ENCODE results near the gene SLC22A31.

The SLC22A31 gene

DNA sequence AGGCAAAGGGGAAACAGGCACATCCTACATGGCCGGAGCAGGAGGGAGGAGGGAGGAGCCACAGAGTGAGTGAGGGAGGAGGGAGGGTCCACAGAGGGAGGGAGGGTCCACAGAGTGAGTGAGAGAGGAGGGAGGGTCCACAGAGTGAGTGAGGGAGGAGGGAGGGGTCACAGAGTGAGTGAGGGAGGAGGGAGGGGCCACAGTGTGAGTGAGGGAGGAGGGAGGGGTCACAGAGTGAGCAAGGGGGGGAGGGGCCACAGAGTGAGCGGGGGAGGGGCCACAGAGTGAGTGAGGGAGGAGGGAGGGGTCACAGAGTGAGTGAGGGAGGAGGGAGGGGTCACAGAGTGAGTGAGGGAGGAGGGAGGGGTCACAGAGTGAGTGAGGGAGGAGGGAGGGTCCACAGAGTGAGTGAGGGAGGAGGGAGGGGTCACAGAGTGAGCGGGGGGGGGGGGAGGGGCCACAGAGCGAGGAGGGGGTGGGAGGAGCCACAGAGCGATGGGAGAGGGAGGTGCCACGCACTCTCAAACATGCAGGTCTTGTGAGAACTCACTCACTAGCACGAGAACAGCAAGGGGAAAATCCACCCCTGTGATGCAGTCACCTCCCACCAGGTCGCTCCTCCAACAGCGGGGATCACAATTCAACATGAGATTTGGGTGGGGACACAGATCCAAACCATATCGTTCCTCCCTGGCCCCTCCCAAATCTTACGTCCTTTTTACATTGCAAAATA, 53.1 kb downstream of the SLC22A31 start:
- Histone ChIP-seq H3K36me3 (ENCODE audit: control insufficient read depth in 1 of 2, insufficient read depth in 2 of 2, low read length in 2 of 2) (peaks cover 35 to 67% of the 10 kb centered on the region in 2 donors), H3K4me3 (ENCODE audit: low read depth in 1 of 2, low read length in 2 of 2) (no peak overlapping the region), H3K27me3 (ENCODE audit: low read depth, low read length) (no peaks in the 10 kb centered on the region), H3K9me3 (ENCODE audit: control insufficient read depth in 1 of 2, low read length in 2 of 2) (peaks cover 0 to 3% of the 10 kb centered on the region in 2 donors), H3K27ac (ENCODE audit: low read length) (no peak overlapping the region), H3K4me1 (ENCODE audit: control insufficient read depth in 1 of 2, insufficient read depth in 2 of 2, low read length in 2 of 2) (no peaks in the 10 kb centered on the region)

DNA sequence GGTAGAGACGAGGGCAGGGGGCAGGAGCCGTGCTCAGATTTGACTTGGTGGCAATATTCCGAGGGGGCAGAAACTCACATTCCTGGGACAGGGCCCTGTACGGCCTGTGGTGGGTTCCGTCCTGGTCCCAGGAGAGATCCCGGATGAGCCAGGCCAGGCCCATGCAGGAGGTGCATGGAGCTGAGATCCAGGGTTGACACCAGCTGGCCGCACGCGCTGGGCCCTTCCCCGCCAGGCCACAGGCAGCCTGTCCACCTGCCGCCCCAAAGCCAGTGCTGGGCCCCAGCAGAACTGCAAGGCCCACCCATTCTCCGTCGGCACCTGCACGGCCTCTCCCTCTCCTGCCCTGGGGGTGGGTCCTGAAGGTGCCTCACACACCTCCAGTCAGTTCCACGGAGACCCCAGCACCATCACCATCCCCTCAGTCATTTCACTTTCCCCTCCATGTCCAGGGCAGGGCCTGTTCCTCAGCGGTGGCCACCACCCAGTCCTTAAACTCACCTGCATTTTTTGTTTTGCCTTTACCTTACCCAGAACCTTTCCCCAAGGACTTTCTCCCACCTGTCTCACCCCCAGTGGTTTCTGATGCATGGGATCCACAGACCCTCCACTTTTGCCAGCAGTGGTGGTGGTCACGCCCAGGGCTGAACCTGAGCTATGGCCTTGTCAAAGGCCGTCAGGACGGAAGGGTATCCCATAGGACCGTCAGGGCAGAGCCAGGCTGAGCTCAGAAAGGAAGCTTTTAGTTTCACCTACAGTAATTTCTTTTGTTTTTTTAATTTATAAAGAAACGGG, 53.9 kb downstream of the SLC22A31 start:
- Histone ChIP-seq H3K4me1 (ENCODE audit: control insufficient read depth in 1 of 2, insufficient read depth in 2 of 2, low read length in 2 of 2) (no peaks in the 10 kb centered on the region), H3K36me3 (ENCODE audit: control insufficient read depth in 1 of 2, insufficient read depth in 2 of 2, low read length in 2 of 2) (peaks cover 35 to 63% of the 10 kb centered on the region in 2 donors), H3K27me3 (ENCODE audit: low read depth, low read length) (no peaks in the 10 kb centered on the region), H3K4me3 (ENCODE audit: low read depth in 1 of 2, low read length in 2 of 2) (no peak overlapping the region), H3K9me3 (ENCODE audit: control insufficient read depth in 1 of 2, low read length in 2 of 2) (peaks cover 0 to 3% of the 10 kb centered on the region in 2 donors), H3K27ac (ENCODE audit: low read length) (no peak overlapping the region)

All from muscle layer of duodenum (tissue), 2 donors.